Osteoblast (primary cell): ENCODE results near the gene OAT. TPM values are rescaled to one million over a fixed set of nuclear protein-coding genes. Genes with fewer than 3 reads are reported as not detected.

Experiments
- DNase-seq: peaks from one replicate; pipeline ENCODE4 v3.0.0; 2011; ENCODE audit warnings: low spot score, mixed read lengths; ENCODE audit not compliant: insufficient read length; ENCODE audit errors: missing footprints
- H2AFZ ChIP-seq: 2 replicates; pipeline ENCODE4 v1.6.0; 2011; ENCODE audit warnings: mild to moderate bottlenecking, low read length
- H3K27ac ChIP-seq: 2 replicates; pipeline ENCODE4 v1.5.1; 2011; ENCODE audit warnings: mild to moderate bottlenecking, low read depth, low read length, moderate library complexity
- H3K27me3 ChIP-seq: 2 replicates; pipeline ENCODE4 v1.6.0; 2012; ENCODE audit warnings: mild to moderate bottlenecking, control low read depth, inconsistent platforms, low read length, moderate library complexity; ENCODE audit not compliant: insufficient read depth
- H3K36me3 ChIP-seq: 2 replicates; pipeline ENCODE4 v1.5.1; 2011; ENCODE audit warnings: mild to moderate bottlenecking, low read length, control low read depth, moderate library complexity; ENCODE audit not compliant: insufficient read depth
- H3K4me1 ChIP-seq: 2 replicates; pipeline ENCODE4 v1.5.1; 2011; ENCODE audit warnings: mild to moderate bottlenecking, low read length, control low read depth, moderate library complexity; ENCODE audit not compliant: insufficient read depth
- H3K4me2 ChIP-seq: 2 replicates; pipeline ENCODE4 v1.6.0; 2011; ENCODE audit warnings: mild to moderate bottlenecking, low read length; ENCODE audit not compliant: insufficient read depth
- H3K4me3 ChIP-seq: fragments of 200-600 bp; sonication (generic); 3 replicates; pipeline ENCODE4 v1.5.1; 2012; ENCODE audit warnings: mild to moderate bottlenecking, low read length, inconsistent platforms; ENCODE audit not compliant: insufficient read depth
- H3K79me2 ChIP-seq: 2 replicates; pipeline ENCODE4 v1.6.0; 2012; ENCODE audit warnings: mild to moderate bottlenecking, low read length, control low read depth, inconsistent platforms; ENCODE audit not compliant: insufficient read depth
- H3K9me3 ChIP-seq: 2 replicates; pipeline ENCODE4 v1.5.1; 2011; ENCODE audit warnings: low read depth, low read length, control low read depth
- H4K20me1 ChIP-seq: 2 replicates; pipeline ENCODE4 v1.6.0; 2012; ENCODE audit warnings: mild to moderate bottlenecking, low read length, control low read depth; ENCODE audit not compliant: insufficient read depth
- CTCF ChIP-seq: IDR thresholded peaks from 2 replicates; pipeline ENCODE4 v1.5.1; 2011; ENCODE audit warnings: mild to moderate bottlenecking, low read depth, low read length, moderate library complexity; ENCODE audit errors: extremely low read depth
- total RNA-seq: library from RNA; depleted of rRNA; stranded (reverse); fragments of >200 nt; gene quantifications from 2 replicates; pipeline ENCODE4 v1.2.3, GENCODE V29; 2012

Gene OAT
- total RNA-seq, 1 donor = 202 TPM

- H3K4me1 ChIP-seq = no peaks in the 10 kb centered on the region
- no peaks in the 10 kb centered on the region for H3K27me3 ChIP-seq
- H2AFZ ChIP-seq = no peak overlapping the region
- H3K4me2 ChIP-seq = no peak overlapping the region
- DNase-seq = peak; percentile 73
- H3K27ac ChIP-seq = no peak overlapping the region
- H3K79me2 ChIP-seq = no peaks in the 10 kb centered on the region
- H3K9me3 ChIP-seq = no peaks in the 10 kb centered on the region
- H3K4me3 ChIP-seq = no peak overlapping the region
- H3K36me3 ChIP-seq = no peaks in the 10 kb centered on the region
- H4K20me1 ChIP-seq = peaks cover 11% of the 10 kb centered on the region
- no peak for TF ChIP-seq CTCF
Measured at GRCh38 chr10:124465003-124465776, 46.5 kb upstream of the OAT start.

- Histone ChIP-seq H3K4me3 (no peak overlapping the region), H2AFZ (no peak overlapping the region), H3K36me3 (no peaks in the 10 kb centered on the region), H3K79me2 (no peaks in the 10 kb centered on the region), H3K27ac (no peak overlapping the region), H3K27me3 (no peaks in the 10 kb centered on the region), H3K4me1 (no peaks in the 10 kb centered on the region), H4K20me1 (peaks cover 8% of the 10 kb centered on the region), H3K4me2 (no peak overlapping the region), H3K9me3 (no peaks in the 10 kb centered on the region)
- TF ChIP-seq CTCF = no peak
- DNase-seq = no peak
Measured at GRCh38 chr10:124464028-124464965, 45.6 kb upstream of the OAT start.

GRCh38 chr10:124462348-124462695 lies 43.6 kb upstream of the OAT start:
- H2AFZ ChIP-seq = peak overlapping the region; percentile 96
- TF ChIP-seq CTCF = no peak
- H3K4me1 ChIP-seq = no peaks in the 10 kb centered on the region
- no peaks in the 10 kb centered on the region for H3K79me2 ChIP-seq
- H3K4me3 ChIP-seq = peak overlapping the region; percentile 85
- peaks cover 3% of the 10 kb centered on the region for H3K27me3 ChIP-seq
- no peak for DNase-seq
- peaks cover 8% of the 10 kb centered on the region for H4K20me1 ChIP-seq
- H3K4me2 ChIP-seq = peak overlapping the region; percentile 83
- H3K9me3 ChIP-seq = no peaks in the 10 kb centered on the region
- H3K36me3 ChIP-seq = no peaks in the 10 kb centered on the region
- no peak overlapping the region for H3K27ac ChIP-seq
